HG02840 (cell line): ENCODE measurements around the gene TBCB.
"Not testable (repeated sequence)": the region's sequence is repeated elsewhere in the genome, so short reads cannot be mapped to it uniquely, and the experiment has no call there.

ENCODE experiments used
- ATAC-seq: cut with Tn5 transposase; IDR thresholded peaks from one replicate; pipeline ENCODE4 v1.9.1; 2021; ENCODE audit warnings: mild to moderate bottlenecking, moderate library complexity, moderate number of reproducible peaks; ENCODE audit not compliant: unreplicated experiment, low FRiP score

Gene TBCB

GRCh38 chr19:36160821-36161596 lies 45.7 kb downstream of the TBCB start:
- ATAC-seq, result no peak

- ATAC-seq, result no peak
Observed at GRCh38 chr19:36163813-36164212, 48.5 kb downstream of the TBCB start.

GRCh38 chr19:36169084-36169760 lies 54.0 kb downstream of the TBCB start:
- ATAC-seq, result no peak

GRCh38 chr19:36172852-36173251 lies 57.6 kb downstream of the TBCB start:
- no peak for ATAC-seq

- ATAC-seq, result not testable (repeated sequence)
Observed at GRCh38 chr19:36173846-36174245, 58.6 kb downstream of the TBCB start.
